HK-2 (cell line): Measurements from ENCODE around the gene OR52B2.
"Not testable (repeated sequence)": the region's sequence is repeated elsewhere in the genome, so short reads cannot be mapped to it uniquely, and the experiment has no call there.

Experiments used
- DNase-seq: peaks from one replicate; pipeline ENCODE4 v3.0.0-alpha.2; 2018; ENCODE audit not compliant: unreplicated experiment

The OR52B2 gene

DNA sequence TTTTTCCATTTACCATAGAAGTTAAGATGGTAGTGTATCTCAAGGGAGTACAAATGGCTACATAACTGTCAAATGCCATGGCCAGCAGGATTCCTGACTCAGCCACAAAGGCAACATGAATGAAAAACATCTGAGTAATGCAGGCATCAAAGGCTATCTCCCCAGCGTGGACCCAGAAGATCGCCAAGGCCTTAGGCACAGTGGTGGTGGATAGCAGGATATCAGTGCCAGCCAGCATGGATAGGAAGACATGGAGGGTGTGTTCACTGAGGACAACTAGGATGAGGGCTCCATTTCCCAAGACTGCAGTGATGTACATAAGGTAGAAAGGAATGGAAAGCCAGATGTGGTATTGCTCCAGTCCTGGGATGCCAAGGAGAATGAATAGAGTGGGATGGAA, 18.0 kb downstream of the OR52B2 start:
- DNase-seq: no peak

DNA sequence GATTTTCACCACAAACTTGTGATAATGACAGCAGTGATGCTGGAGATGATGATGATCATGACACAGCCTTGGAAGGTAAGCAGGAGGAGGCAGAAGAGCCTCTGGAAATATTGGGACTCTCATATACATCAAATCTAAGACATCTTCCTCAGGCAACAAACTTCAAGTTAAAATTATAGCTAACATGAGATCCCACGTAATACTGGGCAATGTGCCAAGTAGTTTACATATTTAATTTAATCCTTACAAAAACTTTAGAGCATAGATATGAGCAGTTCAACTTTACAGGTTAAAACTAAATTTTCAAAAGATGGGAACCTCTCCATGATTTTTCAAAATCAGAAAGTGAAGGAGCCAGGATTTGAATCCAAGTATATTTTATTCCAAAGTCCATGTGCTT, 19.0 kb downstream of the OR52B2 start:
- no peak for DNase-seq

DNA sequence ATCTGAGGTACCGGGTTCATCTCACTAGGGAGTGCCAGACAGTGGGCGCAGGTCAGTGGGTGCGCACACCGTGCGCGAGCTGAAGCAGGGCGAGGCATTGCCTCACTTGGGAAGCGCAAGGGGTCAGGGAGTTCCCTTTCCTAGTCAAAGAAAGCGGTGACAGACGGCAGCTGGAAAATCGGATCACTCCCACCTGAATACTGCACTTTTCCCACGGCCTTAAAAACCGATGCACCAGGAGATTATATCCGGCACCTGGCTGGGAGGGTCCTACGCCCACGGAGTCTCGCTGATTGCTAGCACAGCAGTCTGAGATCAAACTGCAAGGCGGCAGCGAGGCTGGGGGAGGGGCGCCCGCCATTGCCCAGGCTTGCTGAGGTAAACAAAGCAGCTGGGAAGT, 26.4 kb downstream of the OR52B2 start:
- DNase-seq: not testable (repeated sequence)

DNA sequence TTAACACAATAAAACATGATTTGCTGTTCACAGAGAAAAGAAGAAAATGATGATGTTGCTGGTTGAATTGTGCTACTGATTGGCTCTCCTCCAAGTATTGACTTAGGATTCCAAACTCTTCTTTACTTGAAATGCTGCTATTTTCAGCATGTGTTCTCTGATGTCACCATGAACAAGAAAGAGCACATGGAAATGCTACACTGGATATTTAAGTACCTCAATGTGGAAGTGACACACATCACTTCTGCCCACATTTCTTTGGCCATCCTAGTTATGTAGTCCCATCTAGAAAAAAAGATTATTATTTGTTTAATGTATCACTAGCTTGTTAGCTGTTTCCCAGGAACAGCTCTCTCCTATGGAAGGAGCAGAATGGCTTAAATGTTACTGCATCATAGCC, 27.2 kb downstream of the OR52B2 start:
- no peak for DNase-seq

DNA sequence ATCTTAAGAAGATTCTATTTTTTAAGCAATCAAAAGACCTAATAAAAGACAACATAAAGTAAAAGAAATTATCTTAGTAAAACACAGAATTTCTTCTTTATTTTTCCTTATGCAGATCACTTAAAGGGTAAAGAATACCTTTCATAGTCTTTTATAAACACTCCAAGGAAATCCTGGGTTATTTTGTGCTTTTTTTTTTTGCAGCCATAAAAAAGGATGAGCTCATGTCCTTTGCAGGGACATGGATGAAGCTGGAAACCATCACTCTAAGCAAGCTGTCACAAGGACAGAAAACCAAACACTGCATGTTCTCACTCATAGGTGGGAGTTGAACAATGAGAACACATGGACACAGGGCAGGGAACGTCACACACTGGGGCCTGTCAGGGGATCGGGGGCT, 34.2 kb downstream of the OR52B2 start:
- DNase-seq: not testable (repeated sequence)

DNA sequence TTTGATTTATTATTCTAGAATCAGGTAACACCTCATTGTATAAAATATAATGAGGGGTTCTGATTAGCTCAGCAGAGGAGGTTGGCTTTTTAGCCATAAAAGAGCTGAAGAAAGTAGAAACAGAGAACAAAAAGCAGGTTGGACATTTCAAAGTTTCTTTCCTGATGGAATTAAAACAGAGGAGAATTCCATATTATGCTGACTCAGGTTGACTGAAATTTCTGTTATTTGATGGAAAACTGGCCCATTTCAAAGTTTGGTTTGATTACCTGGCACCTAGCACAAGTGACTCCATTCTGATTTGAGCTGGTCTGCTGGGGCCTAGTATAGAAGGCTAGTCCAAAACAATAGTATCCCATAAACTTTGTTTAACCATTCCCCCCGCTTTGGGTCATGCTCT, 37.7 kb downstream of the OR52B2 start:
- no peak for DNase-seq

DNA sequence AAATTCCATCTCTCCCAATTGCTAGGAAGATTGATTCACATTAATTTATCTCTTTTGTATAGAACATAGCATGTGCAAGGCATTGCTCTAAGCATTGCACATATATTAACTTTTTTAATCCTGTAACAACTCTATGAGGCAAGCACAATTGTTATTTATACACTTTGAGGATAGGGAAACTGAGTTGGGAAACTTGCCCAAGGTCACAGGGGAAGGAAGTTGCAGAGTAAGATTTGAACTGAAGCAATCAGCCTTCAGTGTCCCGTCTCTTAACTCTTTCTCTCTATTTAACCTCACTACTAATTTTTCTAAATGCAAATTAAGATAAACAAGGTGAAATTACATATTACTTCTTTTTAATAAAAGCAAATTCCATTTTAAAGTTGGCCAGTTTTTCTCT, 40.5 kb downstream of the OR52B2 start:
- DNase-seq: no peak

DNA sequence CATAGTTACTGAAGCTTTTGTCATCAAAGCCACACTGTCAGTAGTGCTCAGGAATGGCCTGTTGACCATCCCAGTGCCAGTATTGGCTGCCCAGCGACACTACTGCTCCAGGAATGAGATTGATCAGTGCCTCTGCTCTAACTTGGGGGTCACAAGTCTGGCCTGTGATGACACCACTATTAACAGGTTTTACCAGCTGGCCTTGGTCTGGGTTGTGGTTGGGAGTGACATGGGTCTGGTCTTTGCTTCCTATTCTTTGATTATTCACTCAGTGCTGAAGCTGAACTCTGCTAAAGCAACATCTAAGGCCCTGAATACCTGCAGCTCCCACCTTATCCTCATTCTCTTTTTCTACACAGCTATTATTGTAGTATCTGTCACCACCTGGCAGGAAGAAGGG, 41.1 kb downstream of the OR52B2 start:
- DNase-seq: no peak

DNA sequence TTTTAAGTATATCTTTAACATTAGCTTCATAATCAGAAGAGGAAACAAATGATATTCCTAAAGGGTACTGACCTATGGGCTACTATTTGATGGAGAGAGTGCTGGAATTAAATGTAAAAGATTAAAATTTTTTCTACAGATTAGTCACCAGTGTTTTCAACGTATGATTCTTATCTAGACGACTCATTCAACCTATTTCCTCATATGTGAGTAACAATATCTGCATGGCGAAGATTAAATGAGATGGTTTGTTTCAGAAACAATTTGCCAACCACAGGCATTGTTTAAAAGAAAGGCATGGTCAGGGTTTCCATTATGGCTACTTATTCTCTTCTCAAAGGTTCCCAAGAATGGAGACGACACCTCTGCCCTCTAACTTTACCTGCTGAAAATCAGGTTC, 42.2 kb downstream of the OR52B2 start:
- no peak for DNase-seq

DNA sequence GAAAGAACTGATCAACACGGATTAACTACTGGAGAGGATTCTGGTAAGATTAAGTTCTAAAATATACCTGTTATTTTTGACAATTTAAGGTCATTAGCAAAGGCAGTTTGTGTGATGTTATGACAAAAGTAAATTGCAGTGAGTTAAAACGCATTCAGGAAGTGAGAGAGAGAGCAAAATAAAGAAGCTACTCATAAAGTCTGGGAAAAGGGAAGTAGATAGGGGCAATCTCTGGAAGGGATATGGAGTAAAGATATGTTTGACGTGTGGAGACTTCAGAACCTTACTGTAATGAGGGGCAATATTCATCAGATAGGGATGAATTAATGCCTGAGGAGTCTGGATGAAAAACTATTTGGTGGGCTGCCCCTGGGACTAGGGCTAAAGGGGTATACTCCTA, 45.9 kb downstream of the OR52B2 start:
- DNase-seq: no peak
